HEK293 (cell line): ENCODE measurements around the gene KRTAP10-5.
"Not testable (repeated sequence)": the region's sequence is repeated elsewhere in the genome, so short reads cannot be mapped to it uniquely, and the experiment has no call there.

ENCODE experiments used
- CTCF ChIA-PET: fragments of 350-600 bp; formaldehyde crosslinking; extraction: SDS; loops from one replicate; lab custom pipeline; 2021; ENCODE audit warnings: antibody characterized with exemption; lab: Yijun Ruan, JAX
- POLR2A ChIA-PET: fragments of 300-600 bp; formaldehyde crosslinking; extraction: SDS; loops from one replicate; lab custom pipeline; 2020; ENCODE audit warnings: antibody characterized with exemption, inconsistent platforms; lab: Yijun Ruan, JAX
- H3K27ac ChIP-seq: fragments of 200-500 bp; sonication (Bioruptor generic); 2 replicates; pipeline ENCODE4 v1.5.1; 2014; ENCODE audit warnings: low read depth, low read length, control low read depth, inconsistent platforms; ENCODE audit errors: extremely low read depth
- H3K36me3 ChIP-seq, 2 experiments: fragments of 200-500 bp in 1 of 2; sonication (Bioruptor generic) in 1 of 2; 1 replicate in 1 of 2; 2 replicates in 1 of 2; pipeline ENCODE4 v1.5.1; 2014 to 2017; ENCODE audit warnings: inconsistent platforms in 2 of 2, low read length in 2 of 2; ENCODE audit not compliant: control insufficient read depth in 2 of 2, insufficient read depth in 1 of 2
- H3K4me1 ChIP-seq: fragments of 200-500 bp; sonication (Bioruptor generic); 2 replicates; pipeline ENCODE4 v1.5.1; 2014; ENCODE audit warnings: mild to moderate bottlenecking, low read length, inconsistent platforms; ENCODE audit not compliant: control insufficient read depth, insufficient read depth
- H3K4me3 ChIP-seq: 2 replicates; pipeline ENCODE4 v1.5.1; 2011; ENCODE audit warnings: low read depth, mild to moderate bottlenecking, control low read depth, low read length, moderate library complexity
- H3K9me3 ChIP-seq: fragments of 200-500 bp; sonication (Bioruptor generic); 2 replicates; pipeline ENCODE4 v1.5.1; 2014; ENCODE audit warnings: low read depth, low read length, inconsistent platforms; ENCODE audit not compliant: control insufficient read depth, insufficient read depth
- EGR2 ChIP-seq: fragments of 450-650 bp; formaldehyde crosslinking; IDR thresholded peaks from 2 replicates; pipeline ENCODE4 v1.5.1; 2016; ENCODE audit warnings: low read depth, missing biosample characterization, missing genetic modification characterization
- GLI4 ChIP-seq: fragments of 450-650 bp; formaldehyde crosslinking; IDR thresholded peaks from 2 replicates; pipeline ENCODE4 v1.5.1; 2016; ENCODE audit warnings: missing biosample characterization, missing genetic modification characterization
- IKZF3 ChIP-seq: fragments of 450-650 bp; IDR thresholded peaks from 2 replicates; pipeline ENCODE4 v1.5.0; 2018; ENCODE audit warnings: missing biosample characterization, mild to moderate bottlenecking, missing genetic modification characterization, moderate library complexity
- OVOL3 ChIP-seq: fragments of 450-650 bp; formaldehyde crosslinking; IDR thresholded peaks from 2 replicates; pipeline ENCODE4 v1.5.1; 2016; ENCODE audit warnings: missing biosample characterization, missing genetic modification characterization
- SP3 ChIP-seq: fragments of 450-650 bp; formaldehyde crosslinking; IDR thresholded peaks from 2 replicates; pipeline ENCODE4 v1.5.1; 2016; ENCODE audit warnings: missing biosample characterization, missing genetic modification characterization
- ZBTB44 ChIP-seq: fragments of 450-650 bp; IDR thresholded peaks from 2 replicates; pipeline ENCODE4 v1.5.1; 2018; ENCODE audit warnings: missing biosample characterization, mild to moderate bottlenecking, missing genetic modification characterization
- ZFHX2 ChIP-seq: fragments of 450-650 bp; formaldehyde crosslinking; conservative IDR thresholded peaks from 2 replicates; pipeline ENCODE4 v1.5.1; 2016; ENCODE audit warnings: missing biosample characterization, missing genetic modification characterization
- ZIC2 ChIP-seq: fragments of 450-650 bp; formaldehyde crosslinking; IDR thresholded peaks from 2 replicates; pipeline ENCODE4 v1.5.1; 2016; ENCODE audit warnings: missing biosample characterization, missing genetic modification characterization
- ZNF148 ChIP-seq: fragments of 450-650 bp; formaldehyde crosslinking; IDR thresholded peaks from 2 replicates; pipeline ENCODE4 v1.5.0; 2017; ENCODE audit warnings: missing biosample characterization, missing genetic modification characterization, borderline replicate concordance
- ZNF24 ChIP-seq: fragments of 450-650 bp; formaldehyde crosslinking; IDR thresholded peaks from 2 replicates; pipeline ENCODE4 v1.5.1; 2016; ENCODE audit warnings: missing biosample characterization, missing genetic modification characterization
- ZNF366 ChIP-seq: fragments of 450-650 bp; formaldehyde crosslinking; conservative IDR thresholded peaks from 2 replicates; pipeline ENCODE4 v1.5.1; 2016; ENCODE audit warnings: missing biosample characterization, missing genetic modification characterization
- ZNF426 ChIP-seq: fragments of 450-650 bp; formaldehyde crosslinking; IDR thresholded peaks from 2 replicates; pipeline ENCODE4 v1.5.1; 2017; ENCODE audit warnings: missing biosample characterization, missing genetic modification characterization, mild to moderate bottlenecking, inconsistent platforms, moderate library complexity
- ZNF626 ChIP-seq: fragments of 450-650 bp; sonication (Bioruptor Pico); formaldehyde crosslinking; IDR thresholded peaks from 2 replicates; pipeline ENCODE4 v1.5.1; 2018; ENCODE audit warnings: missing biosample characterization, missing genetic modification characterization, inconsistent platforms
- ZSCAN30 ChIP-seq: fragments of 450-650 bp; IDR thresholded peaks from 2 replicates; pipeline ENCODE4 v1.5.1; 2018; ENCODE audit warnings: missing biosample characterization, mild to moderate bottlenecking, missing genetic modification characterization, moderate library complexity

Gene KRTAP10-5

GRCh38 chr21:44551340-44551961 is 29.0 kb downstream of the KRTAP10-5 start, which contains the start of gene KRTAP10-2:
Gene KRTAP10-2, minus strand, starts transcription at chr21:44551505. Its CDS starts 47 bp downstream, at chr21:44551458.
- ChIA-PET POLR2A (no interaction called here), CTCF (no interaction called here)
- peak; percentile 48 for TF ChIP-seq ZFHX2 (tag by site-specific recombination)
- TF ChIP-seq ZNF426 (tag by site-specific recombination): no peak
- TF ChIP-seq ZBTB44 (tag by site-specific recombination): no peak
- no peak for TF ChIP-seq ZNF366 (tag by site-specific recombination)
- no peak for TF ChIP-seq ZSCAN30 (tag by site-specific recombination)
- TF ChIP-seq OVOL3 (tag by site-specific recombination): no peak
- TF ChIP-seq ZIC2 (tag by site-specific recombination): peak; percentile 89
- peak; percentile 47; the same call in 1 of the 2 replicates for TF ChIP-seq EGR2 (tag by site-specific recombination)
- H3K4me3 ChIP-seq: no peak within 1 kb of the TSS
- no peaks in the 10 kb centered on the region for H3K36me3 ChIP-seq
- H3K9me3 ChIP-seq: no peaks in the 10 kb centered on the region
- H3K4me1 ChIP-seq: no peaks in the 10 kb centered on the region
- no peak within 1 kb of the TSS for H3K27ac ChIP-seq

GRCh38 chr21:44550807-44551206 is 29.6 kb downstream of the KRTAP10-5 start:
- no peak overlapping the region for H3K4me3 ChIP-seq
- H3K4me1 ChIP-seq: no peaks in the 10 kb centered on the region
- ChIA-PET CTCF (no interaction called here), POLR2A (no interaction called here)
- no peaks in the 10 kb centered on the region for H3K9me3 ChIP-seq
- no peak for TF ChIP-seq SP3 (tag by site-specific recombination)
- no peak for TF ChIP-seq ZNF626 (tag by site-specific recombination)
- TF ChIP-seq ZNF24 (tag by site-specific recombination): no peak
- no peak for TF ChIP-seq IKZF3 (tag by site-specific recombination)
- TF ChIP-seq ZNF148 (tag by site-specific recombination): no peak
- H3K27ac ChIP-seq: no peak overlapping the region
- no peaks in the 10 kb centered on the region for H3K36me3 ChIP-seq

- H3K36me3 ChIP-seq, H3K4me3 ChIP-seq, CTCF ChIA-PET, H3K9me3 ChIP-seq, H3K4me1 ChIP-seq, H3K27ac ChIP-seq, POLR2A ChIA-PET: not testable (repeated sequence)
Observed at GRCh38 chr21:44550285-44550684, 30.1 kb downstream of the KRTAP10-5 start.

GRCh38 chr21:44549525-44550211 is 30.7 kb downstream of the KRTAP10-5 start:
- 0 out of 2 replicates have a peak, but pooled peaks have one; percentile 8 for TF ChIP-seq ZFHX2 (tag by site-specific recombination)
- TF ChIP-seq GLI4 (tag by site-specific recombination): no peak
- peak; percentile 79 for TF ChIP-seq ZIC2 (tag by site-specific recombination)

More at GRCh38 chr21:44549525-44550211, 30.7 kb downstream of the KRTAP10-5 start:
- Histone ChIP-seq H3K4me3 (no peak overlapping the region), H3K9me3 (no peaks in the 10 kb centered on the region), H3K4me1 (no peaks in the 10 kb centered on the region), H3K36me3 (no peaks in the 10 kb centered on the region), H3K27ac (no peak overlapping the region)
- ChIA-PET POLR2A (no interaction called here), CTCF (no interaction called here)
